Ascending aorta (tissue), 2 donors: ENCODE measurements around the gene CFAP77. TPM values are rescaled to one million over a fixed set of nuclear protein-coding genes. Genes with fewer than 3 reads are reported as not detected.

Experiments
- DNase-seq, 2 donors: peaks; one replicate each; pipeline ENCODE4 v3.0.0-alpha.2; 2019; ENCODE audit warnings: low spot score in 2 of 2
- H3K27ac ChIP-seq, 2 donors: fragments of 200-600 bp; sonication (generic); one replicate each; pipeline ENCODE4 v1.5.1; 2016 to 2017; ENCODE audit warnings: mild to moderate bottlenecking in 1 of 2
- H3K27me3 ChIP-seq: fragments of 200-600 bp; sonication (generic); one replicate; pipeline ENCODE4 v1.5.1; 2017
- H3K36me3 ChIP-seq, 2 donors: fragments of 200-600 bp; sonication (generic); one replicate each; pipeline ENCODE4 v1.5.1; 2016
- H3K4me1 ChIP-seq, 2 donors: fragments of 200-600 bp; sonication (generic); one replicate each; pipeline ENCODE4 v1.5.1; 2016 to 2017; ENCODE audit warnings: mild to moderate bottlenecking in 1 of 2
- H3K4me3 ChIP-seq, 2 donors: fragments of 200-600 bp; sonication (generic); one replicate each; pipeline ENCODE4 v1.5.1; 2016 to 2017; ENCODE audit warnings: mild to moderate bottlenecking in 1 of 2
- H3K9me3 ChIP-seq, 2 donors: fragments of 200-600 bp; sonication (generic); one replicate each; pipeline ENCODE4 v1.5.1; 2016
- CTCF ChIP-seq, 3 experiments: fragments of 200-600 bp in 2 of 3; fragments of 450-650 bp in 1 of 3; sonication (generic) in 2 of 3; IDR thresholded peaks; one replicate each; pipeline ENCODE4 v1.5.1; 2016 to 2019; ENCODE audit warnings: antibody characterized with exemption in 3 of 3, mild to moderate bottlenecking in 1 of 3, moderate library complexity in 1 of 3
- intact Hi-C: fragments of 100-400 bp; cut with DNase I; formaldehyde crosslinking; loops from one replicate; pipeline ENCODE4 v1.15.1; 2023
- total RNA-seq: library from RNA; depleted of rRNA; stranded (reverse); fragments of >200 nt; gene quantifications from one replicate; pipeline ENCODE4 v1.1.0, GENCODE V29; 2016

Gene CFAP77
- total RNA-seq, 1 donor from 2014 or later, result not detected

DNA sequence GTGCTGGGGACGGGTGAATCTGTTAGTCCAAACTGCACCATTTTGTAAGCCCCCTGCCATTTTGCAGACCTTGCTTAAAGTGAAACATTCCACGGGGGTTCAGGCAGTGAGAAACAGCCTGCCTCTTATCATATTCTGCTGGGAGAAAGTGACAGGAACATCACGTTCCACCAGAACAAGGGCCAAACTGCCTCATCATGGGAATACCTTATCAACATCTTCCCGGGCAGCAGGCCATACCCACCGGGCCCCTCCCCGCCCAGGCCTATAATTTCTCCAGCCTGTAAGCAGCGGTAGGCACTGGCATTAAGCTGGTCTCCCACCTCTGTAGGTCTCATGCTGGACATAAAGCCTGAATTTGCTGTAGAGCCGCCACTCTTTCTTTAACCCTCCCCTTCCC is 1.5 kb upstream of the CFAP77 start:
- DNase-seq, result no peak
- Histone ChIP-seq H3K27ac (no peak overlapping the region), H3K4me1 (peaks cover 14 to 20% of the 10 kb centered on the region in 2 donors), H3K4me3 (no peak overlapping the region), H3K27me3 (peaks cover 8% of the 10 kb centered on the region), H3K9me3 (no peaks in the 10 kb centered on the region), H3K36me3 (peaks cover 0 to 2% of the 10 kb centered on the region in 2 donors)
- TF ChIP-seq CTCF (IDR thresholded peaks at IDR 0.05), result no peak
- intact Hi-C loops, result loop anchor here (5.0 kb wide), 1 partner anchor 469 kb away; the partner anchor contains the start of genes AK8 and SPACA9

GRCh38 chr9:132410642-132411041 is 631 bp downstream of the CFAP77 start:
- Histone ChIP-seq H3K27ac (no peak overlapping the region), H3K4me3 (peak overlapping the region; percentile 59 to 72), H3K9me3 (no peaks in the 10 kb centered on the region), H3K36me3 (no peaks in the 10 kb centered on the region), H3K4me1 (peaks cover 14 to 17% of the 10 kb centered on the region in 2 donors), H3K27me3 (peaks cover 8% of the 10 kb centered on the region)
- TF ChIP-seq CTCF (IDR thresholded peaks at IDR 0.05), result no peak
- no peak for DNase-seq
- intact Hi-C loops, result loop anchor here (2.0 kb wide), 1 partner anchor 390 kb away; no protein-coding TSS in a partner anchor

DNA sequence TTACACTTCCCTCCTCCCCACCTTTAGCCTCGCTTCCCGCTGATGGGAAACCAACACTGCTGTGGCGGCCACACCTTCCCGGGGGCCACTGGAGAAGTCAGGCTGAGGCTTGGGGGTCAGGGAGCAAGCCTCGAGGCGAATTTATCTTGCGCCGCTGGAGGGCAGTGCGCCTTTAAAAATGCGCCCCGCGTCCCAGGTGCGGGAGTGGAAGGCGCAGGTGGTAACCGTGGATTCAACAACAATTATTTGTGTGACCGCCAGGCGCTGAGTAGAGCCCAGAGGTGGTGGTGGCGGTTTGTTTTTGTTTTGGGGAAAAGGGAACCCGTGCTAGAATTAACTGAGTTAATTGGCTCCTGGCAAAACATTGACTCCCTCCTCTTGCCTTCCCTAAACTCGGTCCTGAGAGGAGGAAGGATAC is 1.1 kb downstream of the CFAP77 start:
- peak in 1 of 2 donors; percentile 64 for DNase-seq

GRCh38 chr9:132412089-132412488 is 2.1 kb downstream of the CFAP77 start:
- intact Hi-C loops, result no loop called here
- peak in 2 of 3 experiments; percentile 24 to 46 for TF ChIP-seq CTCF (IDR thresholded peaks at IDR 0.05)
- H3K27me3 ChIP-seq, result peaks cover 8% of the 10 kb centered on the region
- H3K4me1 ChIP-seq, result peaks cover 7 to 12% of the 10 kb centered on the region in 2 donors
- DNase-seq, result no peak
- H3K27ac ChIP-seq, result no peak overlapping the region
- no peaks in the 10 kb centered on the region for H3K36me3 ChIP-seq
- no peaks in the 10 kb centered on the region for H3K9me3 ChIP-seq
- H3K4me3 ChIP-seq, result no peak overlapping the region

More for the DNA sequence above, 1.1 kb downstream of the CFAP77 start:
- peak overlapping the region; percentile 59 to 72 for H3K4me3 ChIP-seq
- TF ChIP-seq CTCF (IDR thresholded peaks at IDR 0.05), result peak in 2 of 3 experiments; percentile 32 to 55
- no peaks in the 10 kb centered on the region for H3K36me3 ChIP-seq
- no peaks in the 10 kb centered on the region for H3K9me3 ChIP-seq
- peaks cover 8% of the 10 kb centered on the region for H3K27me3 ChIP-seq
- intact Hi-C loops, result loop anchor here (2.0 kb wide), 1 partner anchor 390 kb away; no protein-coding TSS in a partner anchor
- no peak overlapping the region for H3K27ac ChIP-seq
- H3K4me1 ChIP-seq, result peaks cover 9 to 12% of the 10 kb centered on the region in 2 donors

- no peak overlapping the region for H3K4me3 ChIP-seq
- DNase-seq, result no peak
- peaks cover 8% of the 10 kb centered on the region for H3K27me3 ChIP-seq
- no peaks in the 10 kb centered on the region for H3K36me3 ChIP-seq
- H3K9me3 ChIP-seq, result no peaks in the 10 kb centered on the region
- H3K4me1 ChIP-seq, result peaks cover 6 to 12% of the 10 kb centered on the region in 2 donors
- intact Hi-C loops, result no loop called here
- H3K27ac ChIP-seq, result no peak overlapping the region
- TF ChIP-seq CTCF (IDR thresholded peaks at IDR 0.05), result no peak
Observed at GRCh38 chr9:132413926-132414325, 3.9 kb downstream of the CFAP77 start.
